Bone marrow (tissue), 2 donors: ENCODE results near the gene SLC13A3.

Source experiments
- DNase-seq, 2 donors: peaks; one replicate each; lab custom pipeline; 2025; lab: John Stamatoyannopoulos, UW

Gene SLC13A3

DNA sequence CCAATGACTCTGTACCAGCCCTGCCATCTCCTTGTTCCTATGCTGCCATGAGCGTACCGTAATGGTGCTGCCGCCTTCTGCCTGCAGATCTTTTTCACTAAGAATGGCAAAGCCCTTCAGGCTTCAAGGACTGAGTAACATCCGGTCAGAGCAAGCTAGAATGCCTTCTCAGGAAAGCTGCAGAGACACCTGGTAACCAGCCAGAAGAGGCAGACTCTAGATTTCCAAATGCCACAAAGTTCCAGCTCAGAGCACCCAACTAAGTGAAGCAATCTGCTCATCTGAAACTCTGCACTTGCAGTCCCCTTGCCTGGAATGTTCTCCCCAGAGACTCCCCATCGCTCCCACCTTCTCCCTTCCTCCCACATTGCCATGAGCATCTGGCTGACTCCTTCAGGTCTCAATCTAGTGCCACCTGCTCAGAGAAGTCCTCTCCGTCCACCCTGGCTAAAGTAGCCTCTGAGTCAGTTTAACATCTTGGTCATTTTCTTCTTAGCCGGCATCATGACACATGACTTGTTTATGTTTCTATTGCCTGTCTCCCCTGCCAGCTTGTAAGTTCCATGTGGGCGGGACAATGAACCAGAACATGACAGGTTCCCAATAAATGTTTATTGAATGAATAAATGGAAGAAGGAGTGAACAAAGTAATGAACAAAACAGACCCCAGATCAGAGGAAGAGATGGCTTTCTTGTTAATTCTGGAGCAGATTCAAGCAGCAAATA is 93.9 kb downstream of the SLC13A3 start:
- DNase-seq = no peak

DNA sequence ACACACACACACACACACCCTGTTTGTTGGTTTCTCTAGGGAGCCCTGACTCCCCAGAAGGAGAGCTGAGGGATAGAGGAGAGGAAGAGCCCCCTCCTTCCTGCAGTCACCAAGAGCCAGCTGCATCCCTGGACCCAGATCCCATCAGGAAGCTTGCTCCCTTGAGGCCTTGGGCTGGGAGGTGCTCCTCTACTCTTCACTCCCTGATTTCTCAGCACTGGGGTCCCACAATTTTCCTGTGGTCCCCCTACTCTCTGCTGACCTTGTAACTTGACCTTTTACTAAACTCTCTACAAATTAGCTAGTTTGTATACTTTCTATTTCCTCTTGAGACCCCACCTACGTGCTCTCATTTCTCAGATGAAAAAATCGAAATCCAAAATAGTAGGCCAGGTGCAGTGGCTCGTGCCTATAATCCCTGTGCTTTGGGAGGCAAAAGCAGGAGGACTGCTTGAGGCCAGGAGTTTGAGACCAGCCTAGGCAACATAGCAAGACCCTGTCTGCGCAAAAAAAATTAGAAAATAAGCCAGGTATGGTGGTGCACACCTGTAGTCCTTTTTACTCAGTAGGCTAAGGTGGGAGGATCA is 95.8 kb downstream of the SLC13A3 start:
- no peak for DNase-seq

DNA sequence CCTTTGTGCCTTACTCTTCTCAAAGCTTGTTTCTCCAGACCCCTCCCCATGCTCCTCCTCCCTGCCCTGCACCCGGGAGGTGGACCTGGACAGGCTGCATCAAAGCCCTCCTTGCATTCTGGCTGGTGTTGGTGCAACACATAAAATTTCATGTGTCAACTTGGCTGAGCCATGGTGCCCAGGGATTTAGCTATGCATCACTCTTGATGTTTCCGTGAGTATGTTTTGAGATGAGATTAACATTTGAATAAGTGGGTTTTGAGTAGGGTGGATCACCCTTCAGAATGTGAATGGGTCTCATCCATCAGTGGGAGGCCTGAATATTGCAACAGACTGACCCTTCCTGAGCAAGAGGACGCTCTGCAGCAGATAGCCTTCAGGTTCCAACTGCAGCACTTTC is 96.4 kb downstream of the SLC13A3 start:
- DNase-seq = no peak

DNA sequence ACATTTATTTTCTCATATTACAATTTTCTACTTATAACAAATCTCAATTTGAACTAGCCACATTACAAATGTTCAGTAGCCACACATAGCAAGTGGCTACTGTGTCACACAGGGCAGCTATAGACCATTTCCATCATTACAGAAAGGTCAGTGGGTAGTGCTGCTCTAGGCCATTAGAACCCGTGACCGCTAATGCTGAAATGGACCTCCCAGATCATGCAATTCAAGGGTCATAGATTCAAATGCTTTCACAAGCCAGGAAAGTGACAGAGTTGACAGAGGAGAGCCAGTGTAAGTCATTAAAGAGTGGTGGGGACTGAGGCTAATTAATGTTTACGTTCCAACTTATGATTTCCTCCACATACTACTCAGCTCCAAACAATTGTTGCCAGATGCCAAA is 97.3 kb downstream of the SLC13A3 start:
- DNase-seq = no peak

DNA sequence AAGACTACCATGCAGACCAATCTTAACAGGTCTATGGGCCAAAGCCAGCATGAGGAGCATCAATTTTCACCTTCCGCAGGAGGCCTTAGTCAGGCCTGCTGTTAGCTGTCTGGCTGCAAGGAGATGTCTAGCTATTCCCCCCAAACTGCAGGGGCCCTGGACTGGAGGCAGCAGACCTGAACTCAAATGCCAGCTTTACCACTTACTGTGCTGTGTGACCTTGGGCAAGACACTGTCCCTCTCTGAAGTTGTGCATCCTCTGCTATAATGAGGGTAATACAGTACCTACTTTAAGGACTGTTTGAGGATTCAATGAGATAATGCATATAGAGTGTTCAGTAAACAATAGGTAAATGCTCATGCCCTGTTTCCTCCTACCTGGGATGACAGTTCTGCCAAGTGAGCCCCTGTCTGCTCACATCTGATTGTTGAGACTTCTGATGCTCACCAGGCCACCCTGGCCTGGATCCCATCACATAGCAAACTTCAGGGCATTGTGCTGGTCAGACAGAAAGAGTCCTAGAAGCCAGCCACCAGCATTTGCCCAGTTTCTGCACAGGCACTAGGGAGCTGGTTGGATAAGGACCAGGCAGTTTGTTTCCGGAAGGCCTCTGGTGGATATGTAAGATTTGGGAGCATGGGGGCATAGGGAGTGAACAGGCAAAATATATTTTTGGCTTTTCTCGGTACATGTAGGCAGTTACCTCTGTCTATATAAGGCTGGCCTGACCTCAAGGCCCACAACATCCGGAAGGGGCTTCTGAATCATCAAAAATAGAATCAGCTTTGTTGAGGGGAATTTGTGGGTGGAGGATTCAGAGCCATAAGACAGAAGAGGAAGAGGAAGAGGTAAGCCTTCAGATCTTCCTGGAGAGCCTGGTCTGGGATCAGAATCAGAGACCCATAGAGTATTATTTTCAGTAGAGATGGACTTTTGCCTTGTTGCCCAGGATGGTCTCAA is 98.5 kb downstream of the SLC13A3 start:
- peak in 1 of 2 donors; percentile 90 for DNase-seq

DNA sequence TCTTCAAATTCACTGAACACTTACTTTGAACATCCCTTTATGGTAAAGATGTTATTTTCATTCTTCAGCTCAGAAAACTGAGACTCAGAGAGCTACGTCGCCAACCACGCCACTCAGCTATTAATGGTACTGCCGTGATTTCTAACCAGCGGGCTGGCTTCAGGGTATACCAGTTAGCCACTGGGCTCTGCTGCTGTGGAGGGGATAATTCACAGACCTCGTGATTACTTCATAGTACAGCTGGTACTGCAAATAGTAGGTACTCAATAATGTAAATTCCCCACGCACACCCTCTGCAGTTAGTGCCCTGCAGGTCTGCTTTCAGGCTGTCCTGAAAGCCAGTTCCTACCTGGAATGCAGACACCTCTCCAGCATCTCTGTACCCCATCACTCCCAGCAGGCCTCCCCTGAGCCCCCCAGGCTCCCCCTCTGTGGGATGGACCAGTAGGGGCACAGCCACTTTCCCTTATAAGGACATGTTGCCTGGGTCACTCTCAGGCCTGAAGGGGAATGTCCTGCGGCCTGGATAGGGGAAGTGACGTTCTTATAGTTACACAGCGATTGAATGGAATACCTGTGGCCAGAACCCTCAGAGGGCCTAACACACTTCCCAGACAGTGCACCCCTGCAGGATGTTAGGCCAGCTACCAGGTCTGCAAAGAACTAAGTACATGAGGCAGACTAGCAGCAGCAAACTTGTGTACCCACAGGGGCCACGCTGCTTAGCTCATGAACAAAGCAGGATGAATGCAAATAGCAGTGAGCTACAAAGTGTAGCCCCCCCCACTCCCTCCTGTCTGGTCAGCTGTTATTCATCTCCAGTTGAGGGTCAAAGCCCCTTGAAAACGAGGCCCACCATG is 99.5 kb downstream of the SLC13A3 start:
- no peak for DNase-seq

DNA sequence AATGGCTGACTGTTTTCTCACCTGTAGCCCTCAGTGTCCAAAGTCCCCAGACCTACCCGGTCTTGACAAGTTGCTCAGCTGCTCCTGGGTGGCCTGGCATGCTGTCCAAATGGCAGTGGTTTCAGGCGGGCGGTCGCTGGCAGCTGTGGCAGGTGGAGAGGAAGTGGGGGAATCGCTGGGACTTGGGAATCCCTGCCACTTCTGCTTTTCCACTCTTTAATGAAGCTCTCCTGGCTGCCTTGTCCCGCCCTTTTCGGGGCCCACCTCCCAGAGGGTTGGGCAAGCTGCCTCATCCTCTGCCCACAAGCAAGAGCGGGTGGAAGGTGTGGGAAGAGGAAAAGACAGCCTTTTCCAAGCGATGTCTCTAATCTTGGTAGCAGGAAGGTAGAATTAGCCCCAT is 100.8 kb downstream of the SLC13A3 start, which contains the start of gene OCSTAMP:
Gene OCSTAMP (minus strand): TSS at position 194 of the 400 bp plus-strand sequence. CDS start 94 bp downstream, at position 100.
- DNase-seq = peak in 1 of 2 donors; percentile 31

DNA sequence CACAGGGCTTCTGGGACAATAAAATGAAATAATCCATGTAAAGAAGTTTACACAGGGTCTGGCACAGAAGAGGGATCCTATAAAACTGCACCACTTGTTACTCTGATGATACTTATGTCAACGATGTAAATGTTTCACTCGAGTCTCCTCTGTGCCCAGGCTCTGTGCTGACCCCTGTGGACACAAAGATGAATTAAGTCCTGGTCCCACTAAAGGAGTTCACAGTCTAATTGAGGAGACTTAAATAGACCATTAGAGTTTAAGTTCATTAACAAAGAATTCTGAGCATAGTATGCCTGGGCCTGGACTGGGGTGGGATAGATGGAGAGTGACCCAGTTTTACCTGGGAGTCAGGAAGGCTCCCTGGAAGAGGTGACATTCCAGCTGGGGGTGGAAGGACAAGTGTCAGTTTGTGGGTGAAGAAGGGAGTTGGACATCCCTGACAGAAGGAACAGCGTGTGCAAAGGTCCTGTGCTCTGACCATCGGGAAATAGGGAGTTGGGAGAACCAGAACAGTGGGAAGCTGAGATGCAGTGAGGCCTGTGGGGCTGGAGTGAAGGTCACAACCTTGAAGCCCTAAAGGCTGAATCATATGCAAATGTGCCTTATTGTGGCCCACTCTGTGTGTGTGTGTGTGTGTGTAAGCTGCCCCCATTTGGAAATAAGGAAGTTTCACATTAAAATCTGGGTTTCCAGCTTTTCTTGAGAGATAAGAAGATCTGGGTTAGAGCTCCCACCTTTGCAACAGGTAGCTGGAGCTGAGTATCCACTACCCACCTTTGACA is 101.9 kb downstream of the SLC13A3 start:
- no peak for DNase-seq

DNA sequence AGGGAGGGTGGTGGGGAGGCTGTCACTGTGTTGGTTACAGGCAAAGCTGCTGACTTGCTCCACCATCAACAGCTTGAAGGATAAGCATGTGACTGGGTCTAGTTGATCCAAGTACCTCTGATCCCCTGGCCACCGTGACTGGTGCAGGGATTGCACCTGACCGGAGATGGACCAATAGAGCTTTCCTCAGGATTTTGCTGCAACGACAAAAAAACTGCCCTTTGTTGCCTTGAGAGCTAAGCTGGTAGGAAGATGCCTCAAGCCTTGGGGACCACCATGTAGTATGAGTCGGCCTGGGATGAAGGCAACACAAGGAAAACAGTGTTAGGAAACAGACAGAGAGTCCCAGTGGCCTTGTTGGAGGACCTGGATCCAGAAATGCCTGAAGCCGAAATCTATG is 102.6 kb downstream of the SLC13A3 start:
- DNase-seq = no peak

DNA sequence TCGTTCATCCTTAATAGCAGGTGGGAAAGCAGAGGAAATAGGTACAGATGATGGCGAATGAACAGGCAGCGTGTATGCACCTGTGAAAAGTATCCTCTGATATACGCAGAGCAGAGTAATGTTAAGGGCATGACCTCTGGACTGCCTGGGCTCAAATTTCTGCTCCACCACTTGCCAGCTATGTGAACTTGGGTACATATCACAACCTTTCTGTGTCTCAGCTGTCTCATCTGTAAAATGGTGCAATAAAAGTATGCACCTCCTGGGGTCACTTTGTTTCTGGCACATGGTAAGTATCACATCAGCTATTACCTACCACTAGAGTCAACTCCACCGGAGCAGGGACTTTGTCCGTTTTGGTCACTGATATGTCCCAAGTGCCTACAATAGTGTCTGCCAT is 103.3 kb downstream of the SLC13A3 start:
- no peak for DNase-seq

DNA sequence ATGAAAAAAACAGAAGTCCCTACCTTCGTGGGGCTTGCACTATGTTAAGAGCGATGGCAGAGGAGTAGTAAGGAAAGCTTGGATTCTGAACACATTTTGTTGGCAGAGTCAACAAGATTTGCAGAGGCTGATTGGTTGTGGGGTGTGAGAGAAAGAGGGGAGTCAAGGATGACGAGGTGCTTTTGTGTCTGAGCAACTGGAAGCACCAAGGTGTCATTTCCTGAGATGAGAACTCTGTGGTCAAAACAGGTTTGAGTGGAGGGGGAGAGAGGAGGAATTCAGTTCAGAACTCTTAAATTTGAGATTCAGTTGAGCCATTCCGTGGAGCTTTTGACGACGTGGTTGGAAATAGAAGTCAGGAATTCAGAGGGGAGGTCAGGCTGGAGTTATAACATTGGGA is 104.3 kb downstream of the SLC13A3 start:
- no peak for DNase-seq

DNA sequence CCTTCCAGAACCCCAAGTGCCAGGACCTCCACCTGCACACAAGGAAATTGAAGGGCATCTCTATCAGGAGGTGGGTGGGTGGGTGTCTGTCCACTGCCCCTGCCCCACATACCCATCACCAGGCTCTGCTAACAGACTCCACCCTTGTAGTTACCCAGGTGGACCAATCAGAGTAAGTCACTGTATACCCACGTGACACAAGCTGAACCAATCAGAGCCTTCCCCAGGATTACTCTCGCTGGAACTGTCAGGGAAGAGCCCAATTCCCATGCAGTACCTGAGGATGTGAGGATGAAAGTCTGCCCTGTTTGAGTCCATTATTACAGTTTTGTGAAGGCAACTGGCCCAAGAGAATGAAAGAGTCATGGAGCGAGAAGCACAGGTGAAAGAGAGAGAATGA is 105.0 kb downstream of the SLC13A3 start:
- no peak for DNase-seq

DNA sequence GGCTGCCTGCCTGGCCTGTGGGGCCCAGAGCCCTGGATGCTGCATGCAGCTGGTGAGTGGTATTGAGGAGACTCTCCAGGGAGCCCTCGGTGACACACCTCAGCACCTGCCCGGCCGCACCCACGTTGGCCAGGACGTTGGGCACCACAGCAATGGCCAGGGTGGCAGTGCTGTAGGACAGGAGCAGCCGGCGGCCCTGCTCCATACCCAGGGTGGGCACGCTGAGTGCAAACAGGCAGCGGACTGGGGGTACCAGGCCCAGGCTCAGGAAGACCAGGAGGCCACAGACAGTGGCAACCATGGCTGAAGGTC is 105.5 kb downstream of the SLC13A3 start:
- DNase-seq = no peak

DNA sequence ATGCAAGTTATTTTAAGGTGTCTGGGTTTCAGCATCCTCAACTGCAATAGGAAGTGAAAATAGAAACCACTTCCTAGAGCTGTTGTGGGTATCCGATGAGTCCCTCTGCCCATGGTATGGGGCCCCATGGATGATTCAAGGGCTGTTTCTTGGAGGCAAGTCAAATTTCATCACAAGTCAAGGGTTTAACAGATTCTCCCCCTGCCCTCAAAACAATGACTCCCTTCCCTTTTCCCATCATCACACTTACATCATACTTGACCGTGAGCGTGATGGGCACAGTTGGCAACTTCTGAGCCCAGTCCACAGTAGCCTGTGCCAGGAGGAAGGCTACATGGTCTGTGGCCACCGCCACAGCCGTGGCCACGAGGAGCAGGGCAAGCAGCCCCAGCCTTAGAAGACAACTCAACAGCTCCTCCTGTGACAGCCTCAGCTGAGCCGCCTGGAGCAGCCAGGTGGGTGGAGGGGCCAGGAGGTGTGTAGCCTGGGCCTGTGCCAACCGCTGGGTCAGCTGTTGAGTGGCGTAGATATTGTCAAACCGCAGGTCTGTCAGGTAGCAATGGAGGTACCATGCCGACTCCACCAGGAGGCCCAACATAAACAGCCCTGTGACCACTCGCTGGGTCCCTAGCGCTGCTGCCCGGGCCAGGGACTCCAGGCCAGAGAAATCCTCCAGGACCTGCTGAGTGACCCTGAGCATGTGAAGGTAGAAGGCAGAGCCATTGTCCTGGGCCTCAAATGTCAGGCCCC is 106.0 kb downstream of the SLC13A3 start:
- DNase-seq = peak; percentile 26 to 81

DNA sequence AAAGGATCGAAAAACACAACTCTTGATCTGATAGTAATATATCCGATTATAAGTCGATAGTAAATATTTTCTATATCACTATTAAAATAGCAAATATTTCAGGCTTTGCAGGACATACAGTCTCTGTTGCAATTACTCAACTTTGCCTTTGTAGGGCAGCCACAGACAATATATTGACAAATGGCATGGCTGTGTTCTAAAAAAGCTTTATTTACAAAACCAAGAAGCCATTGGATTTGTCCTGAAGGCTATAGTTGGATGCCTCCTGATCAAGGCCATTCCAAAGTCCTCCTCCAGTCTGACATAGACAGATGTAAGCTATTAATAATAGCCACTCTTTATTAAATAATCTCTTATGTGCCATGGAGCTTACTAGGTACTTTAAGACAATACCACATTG is 106.7 kb downstream of the SLC13A3 start:
- DNase-seq = no peak

DNA sequence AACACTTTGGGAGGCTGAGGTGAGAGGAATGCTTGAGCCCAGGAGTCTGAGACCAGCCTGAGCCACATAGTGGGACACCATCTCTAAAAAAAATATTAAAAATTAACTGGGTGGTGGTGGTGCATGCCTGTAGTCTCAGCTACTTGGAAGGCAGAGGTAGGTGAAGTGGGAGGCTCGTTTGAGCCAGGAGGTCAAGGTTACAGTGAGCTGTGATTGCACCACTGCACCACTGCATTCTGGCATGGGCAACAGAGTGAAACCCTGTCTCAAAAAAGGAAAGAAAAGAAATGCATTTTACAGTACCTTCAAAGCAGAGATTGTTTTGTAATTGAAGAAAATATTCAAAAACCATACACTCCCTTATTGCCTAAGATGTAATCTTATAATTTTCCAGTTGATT is 107.3 kb downstream of the SLC13A3 start:
- DNase-seq = no peak

DNA sequence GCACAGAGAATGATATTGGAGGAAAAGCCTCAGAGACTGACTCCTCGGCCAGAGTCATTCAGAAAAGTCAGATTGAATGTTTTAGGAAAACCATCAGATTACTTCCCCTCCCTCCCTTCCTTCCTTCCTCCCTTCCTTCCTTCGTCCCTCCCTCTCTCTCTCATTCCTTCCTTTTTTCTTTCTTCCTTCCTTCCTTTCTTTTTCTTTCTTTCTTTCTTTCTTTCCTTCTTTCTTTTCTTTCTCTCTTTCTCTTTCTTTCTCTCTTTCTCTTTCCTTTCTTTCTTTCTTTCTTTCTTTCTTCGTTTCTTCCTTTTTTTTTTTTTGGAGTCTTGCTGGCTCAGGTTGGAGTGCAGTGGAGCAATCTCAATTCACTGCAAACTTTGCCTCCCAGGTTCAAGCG is 108.2 kb downstream of the SLC13A3 start:
- DNase-seq = no peak

DNA sequence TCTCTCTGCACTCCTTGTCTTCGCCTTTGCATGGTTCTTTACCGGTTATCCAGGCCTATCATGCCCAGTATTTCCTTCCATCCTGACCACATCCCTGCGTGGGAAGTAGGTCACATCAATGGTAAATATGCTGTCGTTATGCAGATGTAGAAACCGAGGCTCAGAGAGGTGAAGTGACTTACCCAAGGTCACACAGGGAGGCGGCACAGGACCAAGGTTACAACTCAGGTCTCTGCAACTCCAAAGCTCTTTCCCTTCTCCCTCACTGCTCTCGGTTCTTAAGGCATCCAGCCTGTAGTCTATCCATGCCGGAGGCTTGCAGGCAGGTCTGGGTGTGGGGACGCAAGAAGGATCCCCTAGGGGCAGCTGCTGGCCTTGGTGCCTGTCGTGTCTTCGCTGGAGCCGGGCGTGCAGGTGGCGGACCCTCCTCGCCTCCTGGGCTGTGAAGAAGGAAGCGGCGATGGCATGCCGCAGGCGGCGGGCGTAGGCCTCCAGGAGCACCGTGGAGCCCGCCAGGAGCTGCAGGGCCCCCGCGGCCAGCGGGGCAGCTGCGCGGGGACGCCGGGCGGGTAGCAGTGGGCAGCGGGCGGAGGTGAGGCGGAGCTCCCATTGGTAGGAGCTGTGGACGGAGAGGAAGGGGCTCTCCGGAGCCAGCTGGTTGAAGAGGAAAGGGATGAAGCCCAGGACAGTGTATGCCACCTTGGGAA is 109.9 kb downstream of the SLC13A3 start:
- DNase-seq = no peak

DNA sequence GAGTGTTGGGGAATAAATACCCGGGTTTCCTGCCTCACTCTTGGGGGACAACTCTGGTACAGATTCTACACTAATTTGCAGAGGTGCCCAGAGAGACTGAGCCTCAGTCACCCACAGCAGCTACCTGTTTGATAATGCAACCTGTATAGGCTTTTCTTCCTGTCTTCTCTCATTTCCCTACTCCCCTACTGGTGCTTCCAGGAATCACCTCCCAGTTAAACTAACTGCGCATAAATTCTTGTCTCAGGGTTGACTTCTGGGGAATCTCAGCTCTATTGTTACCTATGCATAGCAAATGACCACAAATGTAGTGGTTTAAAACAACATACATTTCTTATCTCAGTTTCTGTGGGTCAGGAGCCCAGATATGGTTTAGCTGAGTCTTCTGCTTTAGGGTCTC is 112.1 kb downstream of the SLC13A3 start:
- no peak for DNase-seq

DNA sequence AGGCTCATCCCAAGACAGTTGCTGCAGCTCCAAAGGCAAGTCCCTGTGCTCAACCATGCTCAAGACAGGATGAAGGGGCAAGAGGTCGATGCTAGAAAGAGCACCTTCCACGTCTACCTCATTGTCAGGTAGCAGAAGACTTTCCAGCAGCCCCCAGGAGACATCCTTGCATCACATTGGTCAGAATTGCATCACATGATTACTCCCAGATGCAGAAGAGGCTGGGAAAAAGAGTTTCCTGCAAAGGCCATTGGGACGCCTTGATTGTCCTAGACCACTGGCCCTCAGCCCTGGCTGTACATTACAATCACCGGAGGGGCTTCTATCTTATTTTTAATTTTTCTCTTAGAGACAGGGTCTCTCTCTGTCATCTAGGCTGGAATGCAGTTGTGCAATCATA is 120.6 kb downstream of the SLC13A3 start:
- DNase-seq = no peak
